ENCODE measurements around the gene RWDD1. TPM values are rescaled to one million over a fixed set of nuclear protein-coding genes. Genes with fewer than 3 reads are reported as not detected.
"Not testable (repeated sequence)": the region's sequence is repeated elsewhere in the genome, so short reads cannot be mapped to it uniquely, and the experiment has no call there.

The RWDD1 gene
- total RNA-seq, 1 experiment from 2014 or later, result 65.3 TPM

GRCh38 chr6:116603916-116604315 is 32.6 kb downstream of the RWDD1 start:
- H3K36me3 ChIP-seq (ENCODE audit: insufficient read depth, low read length); H3K4me1 ChIP-seq (ENCODE audit: low read length); H3K9me3 ChIP-seq (ENCODE audit: low read length); H3K4me2 ChIP-seq (ENCODE audit: low read depth, low read length, poor library complexity, severe bottlenecking); DNase-seq; H3K27ac ChIP-seq (ENCODE audit: low read length); H3K9me2 ChIP-seq (replicated peaks; ENCODE audit: insufficient read depth, low read length); H3K9ac ChIP-seq (ENCODE audit: low read length); H3K27me3 ChIP-seq (ENCODE audit: low read length); H3K4me3 ChIP-seq (ENCODE audit: low read length); H2AFZ ChIP-seq (ENCODE audit: low read length); H3K79me2 ChIP-seq (ENCODE audit: low read length); H4K20me1 ChIP-seq (ENCODE audit: insufficient read depth, low read depth, low read length): not testable (repeated sequence)

DNA sequence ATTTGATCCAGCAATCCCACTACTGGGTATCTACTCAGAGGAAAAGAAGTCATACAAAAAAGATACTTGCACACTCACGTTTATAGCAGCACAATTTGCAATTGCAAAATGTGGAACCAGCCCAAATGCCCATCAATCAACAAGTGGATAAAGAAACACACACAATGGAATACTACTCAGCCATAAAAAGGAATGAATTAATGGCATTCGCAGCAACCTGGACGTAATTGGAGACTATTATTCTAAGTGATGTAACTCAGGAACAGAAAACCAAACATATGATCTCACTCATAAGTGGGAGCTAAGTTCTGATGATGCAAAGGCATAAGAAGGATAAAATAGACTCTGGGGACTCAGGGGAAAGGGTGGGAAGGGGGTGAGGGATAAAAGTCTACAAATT is 33.6 kb downstream of the RWDD1 start:
- not testable (repeated sequence) for H3K79me2 ChIP-seq (ENCODE audit: low read length); H3K36me3 ChIP-seq (ENCODE audit: insufficient read depth, low read length); H3K9ac ChIP-seq (ENCODE audit: low read length); H3K27me3 ChIP-seq (ENCODE audit: low read length); H3K4me1 ChIP-seq (ENCODE audit: low read length); H2AFZ ChIP-seq (ENCODE audit: low read length); H3K9me3 ChIP-seq (ENCODE audit: low read length); DNase-seq; H3K9me2 ChIP-seq (replicated peaks; ENCODE audit: insufficient read depth, low read length); H3K27ac ChIP-seq (ENCODE audit: low read length); H3K4me3 ChIP-seq (ENCODE audit: low read length); H4K20me1 ChIP-seq (ENCODE audit: insufficient read depth, low read depth, low read length); H3K4me2 ChIP-seq (ENCODE audit: low read depth, low read length, poor library complexity, severe bottlenecking)

DNA sequence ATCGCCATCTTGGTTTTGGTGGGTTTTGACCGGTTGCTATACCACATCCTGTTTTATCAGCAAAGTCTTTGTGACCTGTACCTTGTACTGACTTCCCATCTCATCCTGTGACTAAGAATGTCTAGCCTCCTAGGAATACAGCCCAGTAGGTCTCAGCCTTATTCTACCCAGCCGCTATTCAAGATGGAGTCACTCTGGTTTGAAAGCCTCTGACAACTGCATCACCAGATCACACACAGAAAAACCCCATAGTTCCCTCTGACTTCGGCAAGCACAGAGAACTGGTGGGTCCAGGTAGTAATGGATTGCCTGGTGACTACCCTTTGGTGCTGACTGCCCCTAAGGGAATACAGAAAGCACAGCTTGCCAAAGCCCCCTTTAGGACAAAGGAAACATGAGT is 34.6 kb downstream of the RWDD1 start:
- Histone ChIP-seq H3K79me2 (ENCODE audit: low read length) (no peaks in the 10 kb centered on the region), H3K4me1 (ENCODE audit: low read length) (no peaks in the 10 kb centered on the region), H3K9me2 (replicated peaks; ENCODE audit: insufficient read depth, low read length) (no peaks in the 10 kb centered on the region), H3K27me3 (ENCODE audit: low read length) (no peaks in the 10 kb centered on the region), H3K4me2 (ENCODE audit: low read depth, low read length, poor library complexity, severe bottlenecking) (no peak overlapping the region), H4K20me1 (ENCODE audit: insufficient read depth, low read depth, low read length) (no peaks in the 10 kb centered on the region), H3K9ac (ENCODE audit: low read length) (no peak overlapping the region), H3K4me3 (ENCODE audit: low read length) (no peak overlapping the region), H2AFZ (ENCODE audit: low read length) (no peak overlapping the region), H3K36me3 (ENCODE audit: insufficient read depth, low read length) (peaks cover 3% of the 10 kb centered on the region; the same call in 1 of the 2 replicates), H3K9me3 (ENCODE audit: low read length) (no peaks in the 10 kb centered on the region), H3K27ac (ENCODE audit: low read length) (no peak overlapping the region)
- no peak for DNase-seq

GRCh38 chr6:116611056-116611455 is 39.8 kb downstream of the RWDD1 start:
- Histone ChIP-seq H3K4me2 (ENCODE audit: low read depth, low read length, poor library complexity, severe bottlenecking) (no peak overlapping the region), H3K9ac (ENCODE audit: low read length) (no peak overlapping the region), H2AFZ (ENCODE audit: low read length) (no peak overlapping the region), H3K79me2 (ENCODE audit: low read length) (no peaks in the 10 kb centered on the region), H3K36me3 (ENCODE audit: insufficient read depth, low read length) (no peaks in the 10 kb centered on the region), H3K27me3 (ENCODE audit: low read length) (no peaks in the 10 kb centered on the region), H3K27ac (ENCODE audit: low read length) (no peak overlapping the region), H4K20me1 (ENCODE audit: insufficient read depth, low read depth, low read length) (no peaks in the 10 kb centered on the region), H3K9me2 (replicated peaks; ENCODE audit: insufficient read depth, low read length) (no peaks in the 10 kb centered on the region), H3K4me1 (ENCODE audit: low read length) (peaks cover 11% of the 10 kb centered on the region), H3K4me3 (ENCODE audit: low read length) (no peak overlapping the region), H3K9me3 (ENCODE audit: low read length) (no peaks in the 10 kb centered on the region)
- no peak for DNase-seq

DNA sequence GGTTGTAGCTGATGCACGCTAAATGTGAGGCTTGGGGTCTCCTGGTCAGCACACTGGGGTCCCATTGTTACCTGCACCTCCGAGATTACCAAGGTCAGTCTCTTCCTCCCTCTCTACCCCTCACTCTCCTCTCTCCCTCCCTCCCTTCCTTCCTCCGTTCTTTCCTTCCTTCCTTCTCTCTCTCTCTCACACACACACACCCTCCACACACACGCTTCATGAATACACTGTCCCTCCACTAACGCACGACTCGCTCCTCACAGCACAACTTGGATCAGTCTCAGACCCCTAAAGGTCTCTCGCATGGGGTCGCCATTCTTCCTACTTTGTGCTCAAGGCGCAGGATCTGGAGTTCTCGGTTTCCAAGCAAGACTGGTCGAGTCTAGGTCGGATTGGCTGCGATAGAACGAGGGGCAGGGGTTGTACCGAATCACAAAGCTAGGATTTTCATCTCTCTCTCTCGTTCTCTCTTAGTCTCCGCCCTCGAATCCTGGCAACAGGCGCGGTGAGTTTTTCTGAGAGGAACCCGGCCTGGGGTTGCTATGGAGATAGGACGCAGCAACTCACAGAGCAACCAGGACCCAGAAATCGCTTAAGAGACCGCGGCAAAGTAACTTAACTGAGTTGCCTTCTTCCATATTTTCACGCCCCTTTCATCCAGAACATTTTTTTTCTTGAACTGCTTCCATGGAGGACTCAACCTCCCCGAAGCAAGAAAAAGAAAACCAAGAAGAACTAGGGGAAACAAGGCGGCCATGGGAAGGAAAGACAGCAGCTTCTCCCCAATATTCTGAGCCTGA is 44.8 kb downstream of the RWDD1 start, which contains the start of gene RSPH4A:
Gene RSPH4A, plus strand, starts transcription at position 543 of the 800 bp plus-strand sequence. Its CDS starts 145 bp downstream, at position 688.
- Histone ChIP-seq H3K9me3 (ENCODE audit: low read length) (no peaks in the 10 kb centered on the region), H2AFZ (ENCODE audit: low read length) (peak within 1 kb of the TSS; percentile 91), H3K27me3 (ENCODE audit: low read length) (no peaks in the 10 kb centered on the region), H4K20me1 (ENCODE audit: insufficient read depth, low read depth, low read length) (no peaks in the 10 kb centered on the region), H3K4me1 (ENCODE audit: low read length) (peaks cover 20% of the 10 kb centered on the region), H3K9me2 (replicated peaks; ENCODE audit: insufficient read depth, low read length) (no peaks in the 10 kb centered on the region), H3K36me3 (ENCODE audit: insufficient read depth, low read length) (no peaks in the 10 kb centered on the region), H3K9ac (ENCODE audit: low read length) (peak within 1 kb of the TSS; percentile 61), H3K27ac (ENCODE audit: low read length) (no peak within 1 kb of the TSS), H3K4me2 (ENCODE audit: low read depth, low read length, poor library complexity, severe bottlenecking) (peak within 1 kb of the TSS; percentile 90), H3K4me3 (ENCODE audit: low read length) (peak within 1 kb of the TSS; percentile 72), H3K79me2 (ENCODE audit: low read length) (no peaks in the 10 kb centered on the region)
- peak; percentile 95 for DNase-seq

GRCh38 chr6:116616737-116617053 is 45.4 kb downstream of the RWDD1 start:
- Histone ChIP-seq H4K20me1 (ENCODE audit: insufficient read depth, low read depth, low read length) (no peaks in the 10 kb centered on the region), H3K9ac (ENCODE audit: low read length) (peak overlapping the region; percentile 43), H3K27me3 (ENCODE audit: low read length) (no peaks in the 10 kb centered on the region), H3K9me2 (replicated peaks; ENCODE audit: insufficient read depth, low read length) (no peaks in the 10 kb centered on the region), H3K79me2 (ENCODE audit: low read length) (no peaks in the 10 kb centered on the region), H3K27ac (ENCODE audit: low read length) (no peak overlapping the region), H3K36me3 (ENCODE audit: insufficient read depth, low read length) (no peaks in the 10 kb centered on the region), H3K9me3 (ENCODE audit: low read length) (no peaks in the 10 kb centered on the region), H3K4me2 (ENCODE audit: low read depth, low read length, poor library complexity, severe bottlenecking) (peak overlapping the region; percentile 90), H3K4me1 (ENCODE audit: low read length) (peaks cover 20% of the 10 kb centered on the region), H3K4me3 (ENCODE audit: low read length) (peak overlapping the region; percentile 72), H2AFZ (ENCODE audit: low read length) (no peak overlapping the region)
- DNase-seq, result peak; percentile 52

DNA sequence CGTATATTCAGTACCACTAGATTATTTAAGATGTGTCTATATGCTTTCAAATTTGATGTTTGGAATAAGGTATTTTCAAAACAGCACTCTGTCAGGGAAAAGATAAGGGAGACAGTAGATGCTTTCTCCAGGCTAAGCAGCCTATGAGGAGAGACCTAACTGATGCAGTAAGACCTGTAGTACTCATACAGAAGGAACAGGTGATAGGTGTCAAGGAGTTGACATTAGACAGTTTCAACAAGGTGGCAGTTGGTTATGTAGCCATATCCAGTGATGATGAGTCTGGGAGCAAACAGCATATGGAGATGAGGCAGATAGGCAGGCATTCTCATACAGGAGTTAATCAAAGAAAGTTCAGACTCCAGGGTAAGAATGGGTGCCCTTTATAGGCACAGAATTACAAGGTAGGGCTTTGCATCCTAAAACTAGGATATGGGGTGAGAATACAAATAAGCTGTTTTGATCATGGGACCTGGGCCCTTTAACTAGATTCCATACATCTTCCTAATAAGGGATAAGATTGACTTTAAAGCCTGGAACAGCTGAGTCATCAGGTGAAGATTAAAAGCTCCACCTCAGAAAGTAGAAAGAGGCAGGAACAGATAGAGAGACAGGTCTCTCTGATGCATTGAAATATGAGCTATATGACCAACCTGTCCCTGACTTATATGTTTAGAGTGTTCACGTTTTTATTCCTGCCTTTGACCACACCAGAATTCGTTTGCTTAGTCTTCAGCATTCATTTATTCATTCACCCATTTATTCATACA is 52.9 kb downstream of the RWDD1 start:
- H3K4me1 ChIP-seq (ENCODE audit: low read length), result no peaks in the 10 kb centered on the region
- H3K27me3 ChIP-seq (ENCODE audit: low read length), result no peaks in the 10 kb centered on the region
- no peak overlapping the region for H3K27ac ChIP-seq (ENCODE audit: low read length)
- no peaks in the 10 kb centered on the region for H3K36me3 ChIP-seq (ENCODE audit: insufficient read depth, low read length)
- H3K79me2 ChIP-seq (ENCODE audit: low read length), result no peaks in the 10 kb centered on the region
- DNase-seq, result no peak
- H4K20me1 ChIP-seq (ENCODE audit: insufficient read depth, low read depth, low read length), result no peaks in the 10 kb centered on the region
- H3K9me2 ChIP-seq (replicated peaks; ENCODE audit: insufficient read depth, low read length), result no peaks in the 10 kb centered on the region
- no peak overlapping the region for H3K4me2 ChIP-seq (ENCODE audit: low read depth, low read length, poor library complexity, severe bottlenecking)
- no peak overlapping the region for H3K9ac ChIP-seq (ENCODE audit: low read length)
- H3K9me3 ChIP-seq (ENCODE audit: low read length), result no peaks in the 10 kb centered on the region
- no peak overlapping the region for H2AFZ ChIP-seq (ENCODE audit: low read length)
- no peak overlapping the region for H3K4me3 ChIP-seq (ENCODE audit: low read length)

DNA sequence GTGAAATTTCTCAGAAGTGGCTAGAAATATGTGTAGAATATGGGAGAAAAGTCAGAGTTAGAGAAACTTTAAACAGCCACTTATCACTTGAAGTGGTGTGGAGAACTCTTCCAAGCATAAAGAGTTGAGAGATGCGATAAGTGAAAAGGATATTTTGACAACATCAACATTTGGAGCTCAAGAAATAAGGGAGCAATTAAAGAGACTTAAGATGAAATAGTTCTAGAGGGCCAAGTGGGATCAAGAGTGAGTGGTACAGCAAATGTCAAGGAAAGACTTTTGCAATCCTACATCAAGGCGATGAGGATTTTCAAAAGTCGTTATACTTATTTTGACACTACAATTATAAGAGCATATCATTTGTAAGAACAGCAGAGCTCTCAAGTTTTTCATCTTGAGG is 54.6 kb downstream of the RWDD1 start:
- no peaks in the 10 kb centered on the region for H3K9me3 ChIP-seq (ENCODE audit: low read length)
- no peaks in the 10 kb centered on the region for H4K20me1 ChIP-seq (ENCODE audit: insufficient read depth, low read depth, low read length)
- H3K36me3 ChIP-seq (ENCODE audit: insufficient read depth, low read length), result no peaks in the 10 kb centered on the region; the same call in 1 of the 2 replicates
- no peak overlapping the region for H3K9ac ChIP-seq (ENCODE audit: low read length)
- no peak overlapping the region for H3K4me3 ChIP-seq (ENCODE audit: low read length)
- no peak overlapping the region for H3K27ac ChIP-seq (ENCODE audit: low read length)
- no peak overlapping the region for H2AFZ ChIP-seq (ENCODE audit: low read length)
- H3K4me2 ChIP-seq (ENCODE audit: low read depth, low read length, poor library complexity, severe bottlenecking), result no peak overlapping the region
- H3K27me3 ChIP-seq (ENCODE audit: low read length), result no peaks in the 10 kb centered on the region
- no peaks in the 10 kb centered on the region for H3K9me2 ChIP-seq (replicated peaks; ENCODE audit: insufficient read depth, low read length)
- no peaks in the 10 kb centered on the region for H3K79me2 ChIP-seq (ENCODE audit: low read length)
- H3K4me1 ChIP-seq (ENCODE audit: low read length), result no peaks in the 10 kb centered on the region
- no peak for DNase-seq
